CD4-positive, alpha-beta T cell (primary cell): Measurements from ENCODE around the gene SKIL. TPM values are rescaled to one million over a fixed set of nuclear protein-coding genes. Genes with fewer than 3 reads are reported as not detected.

Source experiments
- ATAC-seq: fragments of 200-7000 bp; cut with Tn5 transposase; one replicate; pipeline ENCODE4 v1.10.0; 2022; ENCODE audit warnings: mild to moderate bottlenecking; ENCODE audit not compliant: poor library complexity
- CTCF ChIA-PET: fragments of 350-600 bp; sonication (Branson Sonifier 250); formaldehyde crosslinking; loops from one replicate; lab custom pipeline; 2021; ENCODE audit warnings: antibody characterized with exemption, inconsistent platforms; lab: Charles Lee
- POLR2A ChIA-PET: fragments of 350-600 bp; sonication (Branson Sonifier 250); formaldehyde crosslinking; loops from one replicate; lab custom pipeline; 2021; ENCODE audit warnings: antibody characterized with exemption, inconsistent platforms; lab: Charles Lee
- DNase-seq, 14 experiments: peaks; one replicate each; pipeline ENCODE4 v3.0.0-alpha.2; 2013 to 2020; ENCODE audit warnings: mixed read lengths in 2 of 14
- H3K27ac ChIP-seq, 2 donors: one replicate each; pipeline versions ENCODE4 v1.5.1 to v1.7.0; 2013; ENCODE audit warnings: low read length in 2 of 2, low read depth in 1 of 2, mild to moderate bottlenecking in 1 of 2
- H3K27me3 ChIP-seq, 2 experiments: 1 replicate in 1 of 2; 2 replicates in 1 of 2; pipeline versions ENCODE4 v1.6.1 to v1.7.0; 2013; ENCODE audit warnings: low read length in 2 of 2, control low read depth in 1 of 2, mild to moderate bottlenecking in 1 of 2, moderate library complexity in 1 of 2; ENCODE audit not compliant: insufficient read depth in 2 of 2, control insufficient read depth in 1 of 2
- H3K36me3 ChIP-seq: one replicate; pipeline ENCODE4 v1.6.1; 2013; ENCODE audit warnings: low read length, control low read depth; ENCODE audit not compliant: insufficient read depth
- H3K4me1 ChIP-seq: one replicate; pipeline ENCODE4 v1.6.1; 2013; ENCODE audit warnings: low read length, control low read depth; ENCODE audit not compliant: insufficient read depth
- H3K4me3 ChIP-seq: one replicate; pipeline ENCODE4 v1.5.1; 2013; ENCODE audit warnings: mild to moderate bottlenecking, low read length, moderate library complexity
- H3K9me3 ChIP-seq, 2 experiments: 1 replicate in 1 of 2; 2 replicates in 1 of 2; pipeline versions ENCODE4 v1.6.1 to v1.7.0; 2013; ENCODE audit warnings: low read length in 2 of 2, mild to moderate bottlenecking in 2 of 2, control low read depth in 1 of 2, moderate library complexity in 1 of 2; ENCODE audit not compliant: control insufficient read depth in 1 of 2, insufficient read depth in 1 of 2
- H3K27ac Mint-ChIP-seq: one replicate; pipeline ENCODE4 v1.8.0; 2020; ENCODE audit warnings: mixed read lengths
- H3K27me3 Mint-ChIP-seq: one replicate; pipeline ENCODE4 v1.8.0; 2021; ENCODE audit warnings: mixed read lengths
- H3K36me3 Mint-ChIP-seq: one replicate; pipeline ENCODE4 v1.8.0; 2021; ENCODE audit warnings: low read depth, mixed read lengths
- H3K4me1 Mint-ChIP-seq: one replicate; pipeline ENCODE4 v1.8.0; 2021; ENCODE audit warnings: low read depth, mixed read lengths
- H3K4me3 Mint-ChIP-seq: one replicate; pipeline ENCODE4 v1.8.0; 2020; ENCODE audit warnings: mild to moderate bottlenecking, mixed read lengths
- H3K9me3 Mint-ChIP-seq: one replicate; pipeline ENCODE4 v1.8.0; 2020; ENCODE audit warnings: mixed read lengths
- intact Hi-C, 2 experiments: fragments of 100-400 bp; cut with DNase I in 1 of 2; cut with micrococcal nuclease in 1 of 2; formaldehyde crosslinking; loops; one replicate each; pipeline versions ENCODE4 v1.15.1 to v1.9.0; 2023 to 2025; cut with DNase I, micrococcal nuclease
- polyA plus RNA-seq, 2 donors: library from polyadenylated mRNA; unstranded; fragments of 120-200 nt; gene quantifications; one replicate each; pipeline ENCODE4 v1.2.1, GENCODE V29; 2013
- total RNA-seq, 174 experiments: library from RNA in 2 of 174; stranded (reverse) in 2 of 174; gene quantifications; one replicate each; pipeline ENCODE4 v1.2.3 and lab custom pipeline; 2021 to 2026
- TF ChIP-seq, protein P1 (sequence below): fragments of 200-600 bp; IDR thresholded peaks from one replicate; pipeline ENCODE4 v1.8.0; 2022; ENCODE audit warnings: antibody characterized with exemption, mild to moderate bottlenecking

Gene SKIL, protein sequence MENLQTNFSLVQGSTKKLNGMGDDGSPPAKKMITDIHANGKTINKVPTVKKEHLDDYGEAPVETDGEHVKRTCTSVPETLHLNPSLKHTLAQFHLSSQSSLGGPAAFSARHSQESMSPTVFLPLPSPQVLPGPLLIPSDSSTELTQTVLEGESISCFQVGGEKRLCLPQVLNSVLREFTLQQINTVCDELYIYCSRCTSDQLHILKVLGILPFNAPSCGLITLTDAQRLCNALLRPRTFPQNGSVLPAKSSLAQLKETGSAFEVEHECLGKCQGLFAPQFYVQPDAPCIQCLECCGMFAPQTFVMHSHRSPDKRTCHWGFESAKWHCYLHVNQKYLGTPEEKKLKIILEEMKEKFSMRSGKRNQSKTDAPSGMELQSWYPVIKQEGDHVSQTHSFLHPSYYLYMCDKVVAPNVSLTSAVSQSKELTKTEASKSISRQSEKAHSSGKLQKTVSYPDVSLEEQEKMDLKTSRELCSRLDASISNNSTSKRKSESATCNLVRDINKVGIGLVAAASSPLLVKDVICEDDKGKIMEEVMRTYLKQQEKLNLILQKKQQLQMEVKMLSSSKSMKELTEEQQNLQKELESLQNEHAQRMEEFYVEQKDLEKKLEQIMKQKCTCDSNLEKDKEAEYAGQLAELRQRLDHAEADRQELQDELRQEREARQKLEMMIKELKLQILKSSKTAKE
- total RNA-seq, result 100 to 1,000 TPM; 121 to 130 TPM
- 8.8 TPM for polyA plus RNA-seq (2013, experiment 1 of 2)
- 8.5 TPM for polyA plus RNA-seq (2013, experiment 2 of 2)
- total RNA-seq (lab: John Stamatoyannopoulos, UW), result 37.1 to 627 (median 166) reads per million in 172 experiments

DNA sequence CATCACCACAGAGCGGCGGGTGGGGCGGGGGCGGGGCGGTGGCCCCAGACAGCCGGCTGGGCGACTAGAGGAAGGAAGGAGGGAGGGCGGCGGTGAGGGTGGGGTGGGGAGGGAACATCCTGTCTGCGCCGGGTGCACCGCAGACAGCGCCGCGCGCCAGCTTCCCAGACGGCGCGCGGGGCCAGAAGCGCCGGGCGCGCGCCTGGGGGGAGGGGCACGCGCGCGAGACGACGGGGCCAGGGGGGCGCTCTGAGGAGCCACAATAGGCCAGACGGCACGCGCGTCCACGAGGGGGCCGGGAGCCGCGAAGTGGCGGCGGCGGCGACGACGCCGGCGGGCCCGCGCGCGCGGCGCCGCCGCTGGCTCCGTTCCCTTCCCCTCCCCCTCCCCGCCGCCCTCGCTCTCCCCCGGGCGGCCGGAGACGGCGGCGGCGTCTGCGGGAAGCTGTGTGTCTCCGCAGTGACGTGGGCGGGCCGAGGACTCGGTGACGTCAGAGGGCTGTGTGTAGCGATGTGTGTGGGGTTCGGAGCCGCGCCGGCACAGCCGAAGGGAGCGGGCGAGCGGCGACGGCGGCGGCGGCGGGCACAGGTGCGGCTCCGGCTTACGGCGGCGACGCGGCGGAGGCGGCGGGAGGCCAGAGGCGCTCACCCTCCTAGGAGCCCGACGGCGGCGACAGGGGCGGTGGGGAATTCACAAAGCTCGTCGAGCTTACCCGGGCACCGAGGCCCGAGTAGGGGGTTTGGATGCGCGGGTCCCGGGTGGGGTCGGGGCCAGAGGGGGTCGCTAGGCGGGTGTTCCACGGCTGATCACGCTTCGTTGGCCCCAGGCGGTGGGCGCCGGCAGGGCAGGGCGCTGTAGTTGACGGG lies at the start of gene SKIL:
TSS of gene SKIL (plus strand) at position 540 of the 866 bp plus-strand sequence. CDS start 2,617 bp downstream, outside the sequence.
- peak within 1 kb of the TSS; percentile 98 for H3K27ac Mint-ChIP-seq
- Histone ChIP-seq H3K36me3 (no peaks in the 10 kb centered on the region), H3K4me3 (peak within 1 kb of the TSS; percentile 73), H3K9me3 (peaks cover 0 to 12% of the 10 kb centered on the region in 2 experiments), H3K27me3 (no peaks in the 10 kb centered on the region), H3K4me1 (peaks cover 36% of the 10 kb centered on the region), H3K27ac (peak within 1 kb of the TSS; percentile 89 to 97)
- H3K4me3 Mint-ChIP-seq, result peak within 1 kb of the TSS; percentile 98
- H3K9me3 Mint-ChIP-seq, result peaks cover 5% of the 10 kb centered on the region
- no peaks in the 10 kb centered on the region for H3K27me3 Mint-ChIP-seq
- ATAC-seq (peak; percentile 74), DNase-seq (peak; percentile 93 to 100 (median 96))
- peaks cover 63% of the 10 kb centered on the region for H3K4me1 Mint-ChIP-seq
- ChIA-PET POLR2A (interaction anchor here (0.6 to 2.8 kb wide), 24 partner anchors 13 to 1103 kb away, joined by 3 to 21 read pairs (median 6); partner anchors contain the start of genes ACTRT3, MYNN, PHC3 and PRKCI), CTCF (interaction anchor here (0.6 to 3.2 kb wide), 6 partner anchors 11 to 187 kb away, joined by 3 to 13 read pairs (median 4); no protein-coding TSS in a partner anchor)
- intact Hi-C loops, result loop anchor here (1.0 to 10.0 kb wide), 11 partner anchors 25 to 593 kb away; partner anchors contain the start of genes PHC3 (in 2 of the 2), PRKCI (in 2 of the 2), TERC (in 2 of the 2) and ACTRT3 (in 1 of the 2)
- TF ChIP-seq, protein P1, sequence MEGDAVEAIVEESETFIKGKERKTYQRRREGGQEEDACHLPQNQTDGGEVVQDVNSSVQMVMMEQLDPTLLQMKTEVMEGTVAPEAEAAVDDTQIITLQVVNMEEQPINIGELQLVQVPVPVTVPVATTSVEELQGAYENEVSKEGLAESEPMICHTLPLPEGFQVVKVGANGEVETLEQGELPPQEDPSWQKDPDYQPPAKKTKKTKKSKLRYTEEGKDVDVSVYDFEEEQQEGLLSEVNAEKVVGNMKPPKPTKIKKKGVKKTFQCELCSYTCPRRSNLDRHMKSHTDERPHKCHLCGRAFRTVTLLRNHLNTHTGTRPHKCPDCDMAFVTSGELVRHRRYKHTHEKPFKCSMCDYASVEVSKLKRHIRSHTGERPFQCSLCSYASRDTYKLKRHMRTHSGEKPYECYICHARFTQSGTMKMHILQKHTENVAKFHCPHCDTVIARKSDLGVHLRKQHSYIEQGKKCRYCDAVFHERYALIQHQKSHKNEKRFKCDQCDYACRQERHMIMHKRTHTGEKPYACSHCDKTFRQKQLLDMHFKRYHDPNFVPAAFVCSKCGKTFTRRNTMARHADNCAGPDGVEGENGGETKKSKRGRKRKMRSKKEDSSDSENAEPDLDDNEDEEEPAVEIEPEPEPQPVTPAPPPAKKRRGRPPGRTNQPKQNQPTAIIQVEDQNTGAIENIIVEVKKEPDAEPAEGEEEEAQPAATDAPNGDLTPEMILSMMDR, result no peak
- H3K36me3 Mint-ChIP-seq, result peaks cover 55% of the 10 kb centered on the region

DNA sequence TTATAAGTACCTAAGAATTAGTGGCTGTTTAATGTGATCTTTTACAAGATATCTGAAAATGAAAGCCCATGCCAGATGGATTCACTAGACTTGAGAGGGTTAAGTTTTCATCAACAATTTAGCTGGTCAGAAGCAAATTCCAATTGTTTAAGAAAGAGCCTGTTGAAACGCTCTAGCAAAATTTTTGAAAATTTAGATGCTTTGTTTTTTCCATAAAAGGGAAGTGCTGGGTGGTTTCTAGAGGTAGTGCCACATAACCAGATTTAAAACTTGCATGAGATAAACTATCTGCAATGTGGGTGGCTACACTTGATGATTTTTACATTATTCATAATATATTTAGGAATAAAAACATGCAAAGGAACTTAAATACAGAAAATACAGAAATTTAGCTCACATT lies 48.5 kb upstream of the SKIL start:
- Mint-ChIP-seq H3K4me1 (no peaks in the 10 kb centered on the region), H3K4me3 (no peak overlapping the region), H3K36me3 (no peaks in the 10 kb centered on the region), H3K9me3 (no peaks in the 10 kb centered on the region), H3K27me3 (no peaks in the 10 kb centered on the region), H3K27ac (no peak overlapping the region)
- ChIA-PET CTCF (interaction anchor here (0.7 to 2.6 kb wide), 5 partner anchors 47 to 105 kb away, joined by 3 to 5 read pairs (median 4); no protein-coding TSS in a partner anchor), POLR2A (no interaction called here)
- no peaks in the 10 kb centered on the region for H3K27me3 ChIP-seq
- ATAC-seq (no peak), DNase-seq (no peak)
- H3K27ac ChIP-seq, result no peak overlapping the region
- no peaks in the 10 kb centered on the region for H3K9me3 ChIP-seq
- TF ChIP-seq, protein P1, result no peak
- intact Hi-C loops, result loop anchor here in 1 of 2 experiments (5.0 kb wide), 1 partner anchor 383 kb away; no protein-coding TSS in a partner anchor
- H3K4me1 ChIP-seq, result no peaks in the 10 kb centered on the region
- no peak overlapping the region for H3K4me3 ChIP-seq
- no peaks in the 10 kb centered on the region for H3K36me3 ChIP-seq
